NCI-H345 treated with DMSO at 0.1 percent for 48 hours (cell line): ENCODE results near the gene NPC2.
A peak's percentile ranks its signal among the peaks of the same experiment; 100 is the strongest.

Source experiments
- DNase-seq: peaks from one replicate; lab custom pipeline; 2025; ENCODE audit not compliant: unreplicated experiment; lab: John Stamatoyannopoulos, UW

NPC2 gene

DNA sequence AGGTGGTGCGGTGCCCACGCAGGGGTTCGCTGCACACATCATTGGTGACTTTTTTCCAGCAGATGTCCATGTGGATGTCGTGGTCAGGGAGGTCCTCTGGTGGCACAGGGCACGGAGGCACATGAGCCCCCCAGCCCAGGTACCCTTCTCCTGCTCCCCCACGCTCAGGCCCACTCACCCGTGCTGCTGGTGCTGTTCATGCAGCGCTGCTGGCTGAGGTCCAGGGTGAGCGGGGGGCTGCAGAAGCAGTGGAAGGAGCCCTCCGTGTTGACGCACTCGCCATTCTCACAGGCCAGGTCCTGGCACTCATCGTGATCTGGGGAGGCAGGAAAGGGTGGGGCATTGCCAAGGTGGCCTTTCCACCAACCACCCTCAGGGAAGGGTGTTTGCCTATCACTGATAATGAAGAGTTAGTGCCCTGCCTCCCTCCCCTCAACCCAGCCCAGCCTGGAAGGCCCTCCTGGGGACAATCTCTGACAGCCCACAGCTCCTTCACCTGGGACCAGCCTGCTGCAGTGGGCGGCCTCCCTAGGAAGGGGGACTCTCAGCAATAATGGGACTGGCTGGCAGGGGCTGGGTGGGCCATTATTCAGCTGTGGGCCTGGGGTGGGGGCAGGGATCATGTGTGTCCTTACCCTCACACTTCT lies 10.3 kb upstream of the NPC2 start:
- no peak for DNase-seq

GRCh38 chr14:74502236-74503019 lies 9.3 kb upstream of the NPC2 start:
- no peak for DNase-seq

DNA sequence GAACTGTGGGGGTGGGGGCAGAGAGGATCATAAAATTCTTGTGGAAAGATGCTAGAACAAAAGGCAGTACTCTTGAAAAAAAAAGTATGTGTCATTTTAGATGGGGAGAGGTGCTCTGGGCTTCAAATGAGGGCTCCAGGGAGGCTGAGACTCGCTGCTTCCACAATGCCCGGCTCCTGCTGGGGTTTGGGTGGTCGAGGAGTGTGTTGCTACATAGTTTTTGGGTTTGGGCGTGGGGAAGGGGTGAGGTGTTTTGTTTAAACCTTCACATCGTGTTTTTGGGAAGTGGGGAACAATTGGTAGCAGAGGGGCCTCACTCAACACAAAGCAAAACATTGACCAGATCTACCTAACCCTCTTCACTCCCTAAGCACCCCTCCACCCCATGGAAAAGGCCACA lies 8.6 kb upstream of the NPC2 start:
- no peak for DNase-seq

DNA sequence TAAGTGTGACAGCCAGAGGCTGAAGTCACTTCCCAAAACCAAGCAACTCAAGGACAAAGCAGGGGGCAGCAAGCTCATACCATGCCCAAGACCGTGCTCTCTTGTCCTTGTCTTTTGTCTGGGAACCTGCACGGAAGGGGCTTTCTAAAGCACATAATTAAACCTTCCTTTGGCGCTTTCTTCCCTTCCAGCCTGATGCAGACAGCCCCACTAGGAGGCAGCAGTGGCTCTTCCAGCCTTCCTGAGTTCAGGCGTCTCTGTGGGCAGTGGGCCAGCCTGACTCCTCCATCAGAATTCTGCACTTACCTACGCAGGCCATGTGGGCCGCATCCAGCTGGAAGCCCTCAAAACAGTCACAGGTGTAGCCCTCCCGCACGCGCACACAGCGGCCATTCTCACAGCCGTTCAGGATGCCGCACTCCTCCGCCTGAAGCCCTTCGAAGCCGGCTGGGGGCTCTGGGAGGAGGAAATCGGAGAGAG lies 8.1 kb upstream of the NPC2 start:
- DNase-seq = peak; percentile 19

DNA sequence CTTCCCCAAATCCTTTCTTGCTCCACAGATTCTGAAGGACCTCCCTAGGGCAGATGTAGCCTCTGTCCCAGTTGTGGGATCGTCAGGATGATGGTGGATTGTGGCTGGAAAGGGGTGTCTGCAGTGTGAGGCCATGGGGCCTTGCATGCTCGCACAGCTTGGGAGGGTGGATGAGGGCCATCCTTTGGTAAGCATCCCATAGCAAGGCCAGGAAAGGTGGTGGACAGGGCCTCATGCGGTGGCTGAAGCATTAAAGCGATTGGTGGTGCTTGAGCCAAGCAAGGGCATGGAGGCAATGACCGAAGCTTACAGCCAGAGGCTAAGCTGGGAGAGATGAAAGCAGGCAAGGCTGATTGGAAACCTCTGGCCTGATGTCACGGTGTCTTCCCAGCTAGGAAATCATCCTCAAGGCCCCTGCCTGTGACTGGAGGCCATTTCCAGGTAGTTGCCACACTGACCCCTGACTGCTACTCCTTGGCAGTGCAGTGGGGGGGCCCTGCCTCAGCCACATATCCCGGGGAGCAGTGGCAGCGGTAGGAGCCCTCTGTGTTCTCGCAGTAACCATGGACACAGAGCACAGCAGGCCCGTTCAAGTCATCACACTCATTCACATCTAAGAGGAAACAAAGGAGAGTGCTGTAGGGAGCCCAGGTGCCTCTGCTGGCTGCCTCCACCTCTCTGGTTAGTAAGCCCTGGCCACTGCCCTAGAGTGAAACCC lies 7.5 kb upstream of the NPC2 start:
- DNase-seq = no peak

DNA sequence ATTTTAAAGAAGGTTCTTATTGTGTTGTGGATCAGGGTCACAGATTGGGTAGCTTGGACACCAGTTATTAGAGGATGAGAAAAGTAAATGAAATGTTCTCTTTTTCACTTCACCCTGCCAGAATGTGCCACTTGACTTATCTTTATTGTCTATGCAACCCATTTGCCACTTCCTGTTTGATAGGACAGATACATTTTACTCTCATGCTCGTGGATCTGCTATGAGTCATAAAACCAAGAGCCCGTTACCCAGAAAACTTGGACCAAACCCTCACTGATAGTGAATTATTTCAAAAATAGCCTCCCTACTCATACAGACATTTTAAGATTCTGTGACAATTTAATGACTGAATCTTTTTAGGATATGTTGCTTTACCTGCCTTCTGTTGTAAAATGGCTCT lies 2.3 kb upstream of the NPC2 start:
- DNase-seq = no peak

- DNase-seq = peak; percentile 99
Observed at GRCh38 chr14:74493343-74494261, 497 bp upstream of the NPC2 start, which contains the start of gene ISCA2. ISCA2 (plus strand) TSS chr14:74493765; CDS start chr14:74493775, 10 bp downstream.

DNA sequence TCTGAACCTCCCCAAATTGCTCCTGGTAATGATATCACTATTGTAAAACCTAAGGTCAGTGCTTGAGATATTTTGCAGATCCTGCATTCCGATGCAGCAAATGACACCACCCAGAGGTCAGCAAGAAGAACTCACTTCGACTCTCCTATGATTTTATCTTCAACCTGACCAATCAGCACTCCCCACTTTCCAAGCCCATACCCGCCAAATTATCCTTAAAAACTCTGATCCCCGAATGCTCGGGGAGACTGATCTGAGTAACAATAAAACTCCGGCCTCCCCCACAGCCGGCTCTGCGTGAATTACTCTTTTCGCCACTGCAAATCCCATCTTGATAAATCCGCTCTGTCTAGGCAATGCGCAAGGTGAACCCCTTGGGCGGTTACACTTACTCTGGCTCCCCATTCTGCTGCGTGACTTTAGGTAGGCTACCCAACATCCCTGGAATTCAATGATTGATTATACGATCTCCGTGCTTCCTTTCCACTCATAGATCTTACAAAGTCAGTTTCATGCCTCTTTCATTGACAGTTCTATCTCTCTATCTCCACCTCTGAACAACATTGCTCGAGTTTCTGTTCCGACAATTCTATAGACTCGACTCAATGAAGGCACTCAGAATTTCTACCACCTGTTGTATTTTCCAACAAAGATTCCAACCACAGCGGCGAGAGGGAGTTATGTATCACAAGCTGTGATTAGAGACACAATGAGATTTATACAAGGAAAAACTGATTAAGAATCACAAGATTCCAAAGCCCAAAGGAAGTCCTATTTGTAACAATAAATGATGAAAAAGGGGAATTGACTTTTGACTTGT lies 939 bp downstream of the NPC2 start:
- DNase-seq = no peak

DNA sequence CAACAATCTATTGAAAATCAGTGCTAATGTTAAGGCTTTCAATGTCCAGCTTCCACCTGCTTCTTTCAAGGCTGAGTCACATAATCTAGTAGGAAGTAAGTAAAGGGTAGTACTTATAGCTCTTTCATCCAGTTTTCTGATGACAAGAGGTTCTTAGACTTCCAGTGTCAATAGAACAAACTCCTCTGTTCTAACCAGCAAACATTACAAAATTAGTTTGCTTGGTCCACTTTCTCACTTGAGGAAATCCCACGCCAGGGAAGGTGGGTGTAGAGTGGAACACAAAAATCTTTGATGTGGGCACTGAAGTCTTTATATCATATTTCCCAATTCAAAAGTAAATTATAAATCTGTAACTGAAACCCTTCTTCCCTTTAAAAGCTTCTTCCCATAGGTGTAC lies 2.6 kb downstream of the NPC2 start:
- DNase-seq = no peak

DNA sequence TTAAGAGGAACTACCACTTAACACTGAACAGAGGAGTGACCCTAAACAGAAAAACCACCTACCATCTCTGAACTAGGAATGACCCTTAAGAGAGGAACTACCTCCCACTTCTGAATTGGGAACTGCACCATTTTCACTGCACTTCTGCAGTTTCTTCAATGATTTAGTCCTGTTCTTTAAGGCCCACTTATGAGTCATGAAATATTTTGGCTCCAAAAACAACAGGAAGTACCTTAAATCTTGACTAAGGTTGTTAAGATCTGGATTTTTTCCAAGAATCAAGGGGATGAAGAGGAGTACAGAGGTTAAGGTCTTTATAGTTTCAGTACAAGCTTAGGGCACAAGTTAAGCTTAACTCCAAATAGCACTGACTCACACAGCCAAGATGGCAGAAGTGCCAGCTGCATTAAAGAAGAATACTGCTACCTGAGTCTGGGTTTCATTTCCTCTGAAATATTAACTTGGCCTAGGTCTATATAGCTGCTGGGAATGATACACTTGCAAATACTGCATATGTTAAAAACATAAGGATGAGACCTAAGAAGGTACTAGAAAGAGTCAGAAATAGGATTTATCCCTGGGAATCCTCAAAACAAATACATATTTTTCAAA lies 4.2 kb downstream of the NPC2 start:
- no peak for DNase-seq

- no peak for DNase-seq
Observed at GRCh38 chr14:74486164-74486563, 6.9 kb downstream of the NPC2 start.

GRCh38 chr14:74483321-74483720 lies 9.8 kb downstream of the NPC2 start:
- no peak for DNase-seq

GRCh38 chr14:74482571-74482970 lies 10.5 kb downstream of the NPC2 start:
- no peak for DNase-seq

- no peak for DNase-seq
Observed at GRCh38 chr14:74480046-74480445, 13.1 kb downstream of the NPC2 start.

GRCh38 chr14:74478996-74479635 lies 14.0 kb downstream of the NPC2 start:
- DNase-seq = peak; percentile 6

DNA sequence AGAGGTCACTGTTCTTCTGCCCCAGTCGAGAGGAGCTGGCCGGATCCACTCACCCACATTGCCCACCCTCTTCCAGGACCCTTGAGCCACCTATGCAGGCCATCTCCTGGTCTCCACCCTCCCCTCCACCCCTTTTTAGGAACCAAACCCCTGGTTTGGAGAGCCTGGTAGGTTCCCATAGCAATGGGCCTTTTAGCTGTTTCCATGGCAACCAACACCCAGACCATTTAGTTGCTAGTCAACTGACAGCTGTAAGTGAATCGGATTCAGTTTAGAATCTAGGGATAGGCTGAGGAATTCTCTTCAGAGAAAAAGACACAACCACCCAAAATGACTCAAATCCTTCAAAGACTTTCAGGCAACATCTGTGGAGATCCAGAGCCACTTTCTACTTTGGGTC lies 16.5 kb downstream of the NPC2 start:
- no peak for DNase-seq

GRCh38 chr14:74476107-74476506 lies 17.0 kb downstream of the NPC2 start:
- DNase-seq = no peak

DNA sequence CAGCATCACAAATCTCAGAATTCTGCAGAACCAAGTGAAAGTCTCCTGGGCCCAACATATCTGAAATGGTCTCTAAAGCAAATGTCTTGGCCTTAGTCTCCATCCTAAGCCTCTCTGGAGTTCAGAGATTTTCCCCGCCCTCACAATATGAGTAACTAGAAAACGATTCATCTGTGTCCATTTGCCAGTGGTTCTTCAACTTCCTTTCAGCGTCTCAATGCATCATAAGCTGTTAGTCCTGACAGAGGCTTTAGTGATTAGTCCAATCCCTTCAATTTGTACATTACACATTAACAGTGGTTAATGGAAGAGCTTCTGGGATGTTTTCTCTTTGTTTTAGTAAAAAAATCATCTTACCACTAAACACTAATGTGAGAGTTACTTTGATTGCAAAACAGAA lies 17.4 kb downstream of the NPC2 start:
- DNase-seq = no peak

DNA sequence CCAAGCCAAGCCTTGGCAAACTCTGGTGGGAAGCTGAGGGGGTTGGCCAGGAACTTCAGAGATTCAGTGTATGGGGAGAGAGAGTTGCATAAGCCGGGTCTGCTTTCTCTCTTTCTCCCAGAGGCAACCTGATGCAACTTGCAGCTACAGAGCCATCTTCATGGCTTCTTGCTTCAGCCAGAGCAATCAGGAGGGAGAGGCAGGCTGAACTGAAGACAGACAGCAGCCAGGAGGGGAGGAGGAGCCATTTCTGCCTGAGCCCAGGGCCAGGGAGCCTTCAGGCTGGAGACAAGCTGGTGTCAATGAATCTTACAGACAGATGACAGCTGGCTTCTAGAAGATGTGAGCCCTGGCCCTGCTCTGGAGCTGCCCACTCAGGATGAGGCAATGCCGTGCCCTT lies 18.7 kb downstream of the NPC2 start:
- DNase-seq = no peak
